K562 (cell line): ENCODE data around the gene ANKRD13D. TPM values are rescaled to one million over a fixed set of nuclear protein-coding genes. Genes with fewer than 3 reads are reported as not detected.

Experiments
- FOXA3 ChIP-seq, 2 experiments: fragments of 450-650 bp in 1 of 2; sonication (generic) in 1 of 2; formaldehyde crosslinking; IDR thresholded peaks in 1 of 2; conservative IDR thresholded peaks in 1 of 2; 2 replicates each; pipeline versions ENCODE4 v1.4.0 to v1.8.0; 2020 to 2022; ENCODE audit warnings: mild to moderate bottlenecking in 2 of 2, missing genetic modification reagents in 1 of 2
- HOMEZ ChIP-seq: fragments of 250-450 bp; sonication (Bioruptor Pico); IDR thresholded peaks from 2 replicates; pipeline ENCODE4 v1.4.0; 2020; ENCODE audit warnings: mild to moderate bottlenecking, moderate library complexity
- MYBL2 ChIP-seq, 2 experiments: fragments of 450-650 bp in 1 of 2; sonication (generic) in 1 of 2; formaldehyde crosslinking in 1 of 2; IDR thresholded peaks; 2 replicates each; pipeline versions ENCODE4 v1.6.1 to v1.8.1; 2017 to 2022; ENCODE audit warnings: borderline replicate concordance in 1 of 2, inconsistent platforms in 1 of 2, low read depth in 1 of 2, mild to moderate bottlenecking in 1 of 2, missing genetic modification reagents in 1 of 2, moderate library complexity in 1 of 2
- NONO ChIP-seq, 2 experiments: fragments of 200-400 bp in 1 of 2; fragments of 450-650 bp in 1 of 2; formaldehyde crosslinking in 1 of 2; IDR thresholded peaks; 2 replicates each; pipeline ENCODE4 v1.6.1; 2017; ENCODE audit warnings: low read depth in 2 of 2, mild to moderate bottlenecking in 2 of 2, moderate library complexity in 2 of 2, low read length in 1 of 2
- SRSF1 ChIP-seq: fragments of 200-400 bp; formaldehyde crosslinking; IDR thresholded peaks from 2 replicates; pipeline ENCODE4 v1.6.1; 2017; ENCODE audit warnings: mild to moderate bottlenecking, low read depth, low read length, moderate library complexity
- SRSF9 ChIP-seq: fragments of 200-400 bp; formaldehyde crosslinking; IDR thresholded peaks from 2 replicates; pipeline ENCODE4 v1.6.1; 2017; ENCODE audit warnings: low read depth, low read length, borderline replicate concordance
- TAF7 ChIP-seq: fragments of 450-650 bp; IDR thresholded peaks from 2 replicates; pipeline ENCODE4 v1.6.1; 2016; ENCODE audit warnings: missing genetic modification characterization, missing compliant biosample characterization
- VEZF1 ChIP-seq: fragments of 200-800 bp; sonication (Bioruptor generic); IDR thresholded peaks from 2 replicates; pipeline ENCODE4 v1.6.1; 2017; ENCODE audit warnings: missing genetic modification characterization, missing compliant biosample characterization
- ZBTB2 ChIP-seq: fragments of 450-650 bp; IDR thresholded peaks from 2 replicates; pipeline ENCODE4 v1.6.1; 2016; ENCODE audit warnings: antibody characterized with exemption
- ZNF3 ChIP-seq: fragments of 250-450 bp; sonication (Bioruptor Pico); IDR thresholded peaks from 2 replicates; pipeline ENCODE4 v1.5.0; 2021; ENCODE audit warnings: mild to moderate bottlenecking, moderate library complexity
- polyA plus RNA-seq, 8 experiments: library from polyadenylated mRNA; depleted of rRNA in 4 of 8; stranded (reverse) in 5 of 8; unstranded in 3 of 8; fragments of >200 nt; fragmentation: Nextera tagmentation in 2 of 8; fragmentation: Illumina TruSeq in 1 of 8; extraction: Ambion mirVana in 2 of 8; extraction: Trizol in 1 of 8; gene quantifications; 2 replicates each; pipeline versions ENCODE4 v1.2.1 to v1.2.3, GENCODE V29; 2011 to 2014; ENCODE audit warnings: inconsistent platforms in 1 of 8, missing spikeins in 1 of 8
- total RNA-seq, 7 experiments: library from RNA; depleted of rRNA in 6 of 7; stranded (reverse); fragments of >200 nt in 6 of 7; fragmentation: Illumina TruSeq in 2 of 7; extraction: Trizol in 2 of 7; gene quantifications; 2 replicates each; pipeline versions ENCODE4 v1.2.1 to v1.2.3, GENCODE V29; 2011 to 2021; ENCODE audit warnings: low replicate concordance in 1 of 7
- TF ChIP-seq, protein P1 (sequence below): fragments of 250-450 bp; sonication (Bioruptor Pico); IDR thresholded peaks from 2 replicates; pipeline ENCODE4 v1.5.0; 2020; ENCODE audit warnings: mild to moderate bottlenecking, borderline replicate concordance
- TF ChIP-seq, protein P2 (sequence below), 3 experiments: IDR thresholded peaks in 2 of 3; conservative IDR thresholded peaks in 1 of 3; 2 replicates each; pipeline ENCODE4 v1.5.1; 2011 to 2012; ENCODE audit warnings: low read length in 3 of 3, mild to moderate bottlenecking in 3 of 3, control low read depth in 2 of 3, improper control_type of control experiment in 1 of 3, inconsistent platforms in 1 of 3, low read depth in 1 of 3, mixed read lengths in 1 of 3, moderate library complexity in 1 of 3; ENCODE audit not compliant: insufficient read depth in 2 of 3
- TF ChIP-seq, protein P3 (sequence below): fragments of 450-650 bp; IDR thresholded peaks from 2 replicates; pipeline ENCODE4 v1.6.1; 2018; ENCODE audit not compliant: partially characterized antibody

ANKRD13D gene
- total and polyA plus RNA-seq, 9 of the 15 experiments (the other 6 are each of a cell fraction or from before 2014, with no cell fraction given), result 0.94 to 40.9 (median 22.4) TPM

DNA sequence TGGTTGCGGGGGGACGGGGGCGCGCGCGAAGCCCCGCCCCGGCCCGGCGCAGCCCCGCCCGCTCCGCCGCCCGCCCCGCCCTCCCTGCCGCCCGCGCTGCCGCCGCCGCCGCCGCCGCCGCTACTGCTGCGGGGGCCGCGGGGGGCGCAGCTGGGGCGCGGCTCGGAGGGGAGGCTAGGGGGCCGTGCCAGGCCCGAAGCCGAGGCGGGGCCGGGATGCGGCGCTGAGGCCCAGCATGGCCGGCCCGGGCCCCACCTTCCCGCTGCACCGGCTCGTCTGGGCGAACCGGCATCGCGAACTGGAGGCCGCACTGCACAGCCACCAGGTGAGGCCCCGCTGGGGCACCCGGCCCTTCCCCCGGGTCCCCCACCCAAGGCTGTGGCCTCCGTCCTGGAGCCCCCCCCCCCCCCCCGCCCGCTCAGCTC lies at the start of gene ANKRD13D (continued):
- TF ChIP-seq, protein P1, sequence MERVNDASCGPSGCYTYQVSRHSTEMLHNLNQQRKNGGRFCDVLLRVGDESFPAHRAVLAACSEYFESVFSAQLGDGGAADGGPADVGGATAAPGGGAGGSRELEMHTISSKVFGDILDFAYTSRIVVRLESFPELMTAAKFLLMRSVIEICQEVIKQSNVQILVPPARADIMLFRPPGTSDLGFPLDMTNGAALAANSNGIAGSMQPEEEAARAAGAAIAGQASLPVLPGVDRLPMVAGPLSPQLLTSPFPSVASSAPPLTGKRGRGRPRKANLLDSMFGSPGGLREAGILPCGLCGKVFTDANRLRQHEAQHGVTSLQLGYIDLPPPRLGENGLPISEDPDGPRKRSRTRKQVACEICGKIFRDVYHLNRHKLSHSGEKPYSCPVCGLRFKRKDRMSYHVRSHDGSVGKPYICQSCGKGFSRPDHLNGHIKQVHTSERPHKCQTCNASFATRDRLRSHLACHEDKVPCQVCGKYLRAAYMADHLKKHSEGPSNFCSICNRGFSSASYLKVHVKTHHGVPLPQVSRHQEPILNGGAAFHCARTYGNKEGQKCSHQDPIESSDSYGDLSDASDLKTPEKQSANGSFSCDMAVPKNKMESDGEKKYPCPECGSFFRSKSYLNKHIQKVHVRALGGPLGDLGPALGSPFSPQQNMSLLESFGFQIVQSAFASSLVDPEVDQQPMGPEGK, result no peak
- no peak for TF ChIP-seq FOXA3 (CRISPR knock-in tag; conservative IDR thresholded peaks at IDR 0.05 in 1 of 2, IDR thresholded peaks at IDR 0.05 in 1 of 2)
- no peak for TF ChIP-seq SRSF9
- TF ChIP-seq, protein P2, sequence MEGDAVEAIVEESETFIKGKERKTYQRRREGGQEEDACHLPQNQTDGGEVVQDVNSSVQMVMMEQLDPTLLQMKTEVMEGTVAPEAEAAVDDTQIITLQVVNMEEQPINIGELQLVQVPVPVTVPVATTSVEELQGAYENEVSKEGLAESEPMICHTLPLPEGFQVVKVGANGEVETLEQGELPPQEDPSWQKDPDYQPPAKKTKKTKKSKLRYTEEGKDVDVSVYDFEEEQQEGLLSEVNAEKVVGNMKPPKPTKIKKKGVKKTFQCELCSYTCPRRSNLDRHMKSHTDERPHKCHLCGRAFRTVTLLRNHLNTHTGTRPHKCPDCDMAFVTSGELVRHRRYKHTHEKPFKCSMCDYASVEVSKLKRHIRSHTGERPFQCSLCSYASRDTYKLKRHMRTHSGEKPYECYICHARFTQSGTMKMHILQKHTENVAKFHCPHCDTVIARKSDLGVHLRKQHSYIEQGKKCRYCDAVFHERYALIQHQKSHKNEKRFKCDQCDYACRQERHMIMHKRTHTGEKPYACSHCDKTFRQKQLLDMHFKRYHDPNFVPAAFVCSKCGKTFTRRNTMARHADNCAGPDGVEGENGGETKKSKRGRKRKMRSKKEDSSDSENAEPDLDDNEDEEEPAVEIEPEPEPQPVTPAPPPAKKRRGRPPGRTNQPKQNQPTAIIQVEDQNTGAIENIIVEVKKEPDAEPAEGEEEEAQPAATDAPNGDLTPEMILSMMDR (IDR thresholded peaks at IDR 0.05 in 2 of 3, conservative IDR thresholded peaks at IDR 0.05 in 1 of 3; ENCODE audit: insufficient read depth in 2 of 3, low read depth in 1 of 3, low read length in 3 of 3), result peak in 1 of 3 experiments; percentile 13; a peak in 1 of 6 replicates
- TF ChIP-seq MYBL2 (IDR thresholded peaks at IDR 0.05; ENCODE audit: low read depth), result no peak
- TF ChIP-seq MYBL2 (CRISPR knock-in tag; IDR thresholded peaks at IDR 0.05; ENCODE audit: borderline replicate concordance), result no peak
- no peak for TF ChIP-seq TAF7 (tag)
- TF ChIP-seq HOMEZ (CRISPR knock-in tag), result no peak
- TF ChIP-seq ZBTB2, result no peak
- TF ChIP-seq VEZF1, result peak; percentile 95
- TF ChIP-seq NONO (IDR thresholded peaks at IDR 0.05; ENCODE audit: low read depth in 2 of 2, low read length in 1 of 2), result peak in 1 of 2 experiments; percentile 52; a peak in 2 of 4 replicates
- no peak for TF ChIP-seq ZNF3 (CRISPR knock-in tag)
- TF ChIP-seq, protein P3, sequence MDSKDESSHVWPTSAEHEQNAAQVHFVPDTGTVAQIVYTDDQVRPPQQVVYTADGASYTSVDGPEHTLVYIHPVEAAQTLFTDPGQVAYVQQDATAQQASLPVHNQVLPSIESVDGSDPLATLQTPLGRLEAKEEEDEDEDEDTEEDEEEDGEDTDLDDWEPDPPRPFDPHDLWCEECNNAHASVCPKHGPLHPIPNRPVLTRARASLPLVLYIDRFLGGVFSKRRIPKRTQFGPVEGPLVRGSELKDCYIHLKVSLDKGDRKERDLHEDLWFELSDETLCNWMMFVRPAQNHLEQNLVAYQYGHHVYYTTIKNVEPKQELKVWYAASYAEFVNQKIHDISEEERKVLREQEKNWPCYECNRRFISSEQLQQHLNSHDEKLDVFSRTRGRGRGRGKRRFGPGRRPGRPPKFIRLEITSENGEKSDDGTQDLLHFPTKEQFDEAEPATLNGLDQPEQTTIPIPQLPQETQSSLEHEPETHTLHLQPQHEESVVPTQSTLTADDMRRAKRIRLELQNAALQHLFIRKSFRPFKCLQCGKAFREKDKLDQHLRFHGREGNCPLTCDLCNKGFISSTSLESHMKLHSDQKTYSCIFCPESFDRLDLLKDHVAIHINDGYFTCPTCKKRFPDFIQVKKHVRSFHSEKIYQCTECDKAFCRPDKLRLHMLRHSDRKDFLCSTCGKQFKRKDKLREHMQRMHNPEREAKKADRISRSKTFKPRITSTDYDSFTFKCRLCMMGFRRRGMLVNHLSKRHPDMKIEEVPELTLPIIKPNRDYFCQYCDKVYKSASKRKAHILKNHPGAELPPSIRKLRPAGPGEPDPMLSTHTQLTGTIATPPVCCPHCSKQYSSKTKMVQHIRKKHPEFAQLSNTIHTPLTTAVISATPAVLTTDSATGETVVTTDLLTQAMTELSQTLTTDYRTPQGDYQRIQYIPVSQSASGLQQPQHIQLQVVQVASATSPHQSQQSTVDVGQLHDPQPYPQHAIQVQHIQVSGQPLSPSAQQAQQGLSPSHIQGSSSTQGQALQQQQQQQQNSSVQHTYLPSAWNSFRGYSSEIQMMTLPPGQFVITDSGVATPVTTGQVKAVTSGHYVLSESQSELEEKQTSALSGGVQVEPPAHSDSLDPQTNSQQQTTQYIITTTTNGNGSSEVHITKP, result no peak
- TF ChIP-seq SRSF1, result no peak
